ENCODE results near the gene PICALM. TPM values are rescaled to one million over a fixed set of nuclear protein-coding genes. Genes with fewer than 3 reads are reported as not detected.
A peak's percentile ranks its signal among the peaks of the same experiment; 100 is the strongest.

The PICALM gene
- total and polyA plus RNA-seq, 9 of the 15 experiments (the other 6 are each of a cell fraction or from before 2014, with no cell fraction given) = 41.3 to 990 (median 309) TPM

DNA sequence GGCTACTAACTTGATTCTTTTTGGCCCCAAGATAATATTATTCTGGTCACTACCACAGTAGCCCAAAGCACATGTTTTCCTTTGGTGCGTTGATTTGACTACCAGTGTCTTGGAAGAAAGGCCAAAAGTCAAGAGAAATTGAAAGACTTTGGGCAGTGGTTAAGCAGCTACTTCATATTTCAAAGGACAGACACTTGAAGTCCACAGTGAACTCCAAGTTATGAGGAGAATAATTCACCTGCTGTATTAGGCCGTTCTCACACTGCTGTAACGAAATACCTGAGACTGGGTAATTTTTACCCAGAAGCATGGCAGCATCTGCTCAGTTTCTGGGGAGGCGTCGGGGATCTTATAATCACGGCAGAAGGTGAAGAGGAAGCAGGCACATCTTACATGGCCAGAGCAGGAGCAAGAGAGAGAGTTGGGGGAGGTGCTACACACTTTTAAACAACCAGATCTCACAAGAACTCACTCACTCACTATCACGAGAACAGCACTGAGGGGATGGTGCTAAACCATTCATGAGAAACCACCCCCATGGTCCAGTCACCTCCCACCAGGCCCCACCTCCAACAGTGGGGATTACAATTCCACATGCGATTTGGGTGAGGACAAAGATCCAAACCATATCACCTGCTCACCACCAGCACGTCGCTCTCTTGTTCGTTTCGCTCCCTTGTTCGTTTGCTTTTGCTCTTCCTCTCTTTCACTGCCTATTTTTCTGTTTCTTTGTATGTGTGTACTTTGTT lies 40.2 kb upstream of the PICALM start (continued):
- TF ChIP-seq ZNF592 (IDR thresholded peaks at IDR 0.05) (peak; percentile 81), ATF2 (CRISPR knock-in tag; IDR thresholded peaks at IDR 0.05) (no peak), KLF6 (CRISPR knock-in tag; IDR thresholded peaks at IDR 0.05; ENCODE audit: borderline replicate concordance) (no peak), KDM5B (IDR thresholded peaks at IDR 0.05; ENCODE audit: insufficient replicate concordance, low read depth, low read length) (peak; percentile 83), GTF2E2 (tag; IDR thresholded peaks at IDR 0.05) (0 out of 2 replicates have a peak, but pooled peaks have one; percentile 49), DIDO1 (tag; IDR thresholded peaks at IDR 0.05; ENCODE audit: low read depth) (no peak), POLR3A (IDR thresholded peaks at IDR 0.05; ENCODE audit: borderline replicate concordance, extremely low read depth, insufficient read depth, insufficient read length) (no peak), DDX20 (tag; IDR thresholded peaks at IDR 0.05; ENCODE audit: low read depth) (no peak), CTCFL (IDR thresholded peaks at IDR 0.05; ENCODE audit: borderline replicate concordance, insufficient read depth, low read depth, low read length, poor library complexity, severe bottlenecking) (no peak), ZNF75A (CRISPR knock-in tag; IDR thresholded peaks at IDR 0.05) (no peak), GATAD2A (IDR thresholded peaks at IDR 0.05) (no peak; the same call in 1 of the 2 replicates), ZNF23 (CRISPR knock-in tag; IDR thresholded peaks at IDR 0.05) (no peak), ZNF324 (CRISPR knock-in tag; IDR thresholded peaks at IDR 0.05) (no peak), ZSCAN29 (IDR thresholded peaks at IDR 0.05) (no peak), ATF1 (CRISPR knock-in tag; IDR thresholded peaks at IDR 0.05) (no peak), ATF1 (tag; IDR thresholded peaks at IDR 0.05) (no peak)
- TF ChIP-seq, protein P1, sequence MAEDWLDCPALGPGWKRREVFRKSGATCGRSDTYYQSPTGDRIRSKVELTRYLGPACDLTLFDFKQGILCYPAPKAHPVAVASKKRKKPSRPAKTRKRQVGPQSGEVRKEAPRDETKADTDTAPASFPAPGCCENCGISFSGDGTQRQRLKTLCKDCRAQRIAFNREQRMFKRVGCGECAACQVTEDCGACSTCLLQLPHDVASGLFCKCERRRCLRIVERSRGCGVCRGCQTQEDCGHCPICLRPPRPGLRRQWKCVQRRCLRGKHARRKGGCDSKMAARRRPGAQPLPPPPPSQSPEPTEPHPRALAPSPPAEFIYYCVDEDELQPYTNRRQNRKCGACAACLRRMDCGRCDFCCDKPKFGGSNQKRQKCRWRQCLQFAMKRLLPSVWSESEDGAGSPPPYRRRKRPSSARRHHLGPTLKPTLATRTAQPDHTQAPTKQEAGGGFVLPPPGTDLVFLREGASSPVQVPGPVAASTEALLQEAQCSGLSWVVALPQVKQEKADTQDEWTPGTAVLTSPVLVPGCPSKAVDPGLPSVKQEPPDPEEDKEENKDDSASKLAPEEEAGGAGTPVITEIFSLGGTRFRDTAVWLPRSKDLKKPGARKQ (CRISPR knock-in tag; IDR thresholded peaks at IDR 0.05) = no peak

Measured in K562 (cell line).